Epithelial cell of esophagus (primary cell): Measurements from ENCODE around the gene STRIP1.

Source experiments
- DNase-seq: peaks from one replicate; pipeline ENCODE4 v3.0.0; 2010; ENCODE audit warnings: low read depth
- H3K4me3 ChIP-seq: 2 replicates; pipeline ENCODE4 v1.5.1; 2011; ENCODE audit warnings: mild to moderate bottlenecking, low read length, control low read depth
- CTCF ChIP-seq: IDR thresholded peaks from 2 replicates; pipeline ENCODE4 v1.5.1; 2011; ENCODE audit warnings: low read depth, mild to moderate bottlenecking, low read length, control low read depth, inconsistent platforms; ENCODE audit not compliant: insufficient read depth; ENCODE audit errors: missing control alignments

Gene STRIP1

GRCh38 chr1:110061341-110061740 is 26.9 kb downstream of the STRIP1 start:
- no peak overlapping the region for H3K4me3 ChIP-seq
- DNase-seq = no peak
- no peak for TF ChIP-seq CTCF

- DNase-seq = no peak
- TF ChIP-seq CTCF = no peak
These were observed 28.2 kb downstream of the STRIP1 start for GRCh38 chr1:110062612-110063011.

GRCh38 chr1:110063781-110064180 is 29.4 kb downstream of the STRIP1 start:
- DNase-seq = no peak
- no peak overlapping the region for H3K4me3 ChIP-seq
- no peak for TF ChIP-seq CTCF

More at GRCh38 chr1:110062612-110063011, 28.2 kb downstream of the STRIP1 start:
- no peak overlapping the region for H3K4me3 ChIP-seq

GRCh38 chr1:110064576-110065337 is 30.3 kb downstream of the STRIP1 start:
- no peak for DNase-seq
- TF ChIP-seq CTCF = no peak
- H3K4me3 ChIP-seq = no peak overlapping the region

GRCh38 chr1:110065841-110066240 is 31.4 kb downstream of the STRIP1 start:
- DNase-seq = no peak
- no peak for TF ChIP-seq CTCF
- H3K4me3 ChIP-seq = no peak overlapping the region

GRCh38 chr1:110067479-110067892 is 33.1 kb downstream of the STRIP1 start:
- no peak for TF ChIP-seq CTCF
- DNase-seq = no peak
- H3K4me3 ChIP-seq = no peak overlapping the region
